PFSK-1 (cell line): ENCODE data around the gene ZNRF2.

Source experiments
- FOXP2 ChIP-seq: optimal IDR thresholded peaks from 2 replicates; pipeline ENCODE3; 2011; ENCODE audit warnings: borderline replicate concordance, control low read depth, inconsistent platforms; ENCODE audit not compliant: insufficient read depth; ENCODE audit errors: extremely low read length, extremely low read depth
- POLR2AphosphoS5 ChIP-seq: IDR thresholded peaks from 2 replicates; pipeline ENCODE4 v1.6.1; 2012; ENCODE audit warnings: low read depth, mild to moderate bottlenecking, control low read depth, low read length, moderate library complexity
- SIN3A ChIP-seq: IDR thresholded peaks from 2 replicates; pipeline ENCODE4 v1.6.1; 2012; ENCODE audit warnings: mild to moderate bottlenecking, low read length, moderate library complexity, borderline replicate concordance; ENCODE audit not compliant: insufficient read depth
- TAF1 ChIP-seq: IDR thresholded peaks from 2 replicates; pipeline ENCODE4 v1.6.1; 2012; ENCODE audit warnings: low read length, control low read depth, borderline replicate concordance; ENCODE audit not compliant: insufficient read depth
- TF ChIP-seq, protein P1 (sequence below), 2 experiments: IDR thresholded peaks; 2 replicates each; pipeline versions ENCODE4 v1.6.1 to v1.8.0; 2011 to 2012; ENCODE audit warnings: low read depth in 2 of 2, low read length in 2 of 2, control low read depth in 1 of 2, inconsistent platforms in 1 of 2, mild to moderate bottlenecking in 1 of 2, moderate library complexity in 1 of 2; ENCODE audit not compliant: insufficient read depth in 1 of 2

ZNRF2 gene

DNA sequence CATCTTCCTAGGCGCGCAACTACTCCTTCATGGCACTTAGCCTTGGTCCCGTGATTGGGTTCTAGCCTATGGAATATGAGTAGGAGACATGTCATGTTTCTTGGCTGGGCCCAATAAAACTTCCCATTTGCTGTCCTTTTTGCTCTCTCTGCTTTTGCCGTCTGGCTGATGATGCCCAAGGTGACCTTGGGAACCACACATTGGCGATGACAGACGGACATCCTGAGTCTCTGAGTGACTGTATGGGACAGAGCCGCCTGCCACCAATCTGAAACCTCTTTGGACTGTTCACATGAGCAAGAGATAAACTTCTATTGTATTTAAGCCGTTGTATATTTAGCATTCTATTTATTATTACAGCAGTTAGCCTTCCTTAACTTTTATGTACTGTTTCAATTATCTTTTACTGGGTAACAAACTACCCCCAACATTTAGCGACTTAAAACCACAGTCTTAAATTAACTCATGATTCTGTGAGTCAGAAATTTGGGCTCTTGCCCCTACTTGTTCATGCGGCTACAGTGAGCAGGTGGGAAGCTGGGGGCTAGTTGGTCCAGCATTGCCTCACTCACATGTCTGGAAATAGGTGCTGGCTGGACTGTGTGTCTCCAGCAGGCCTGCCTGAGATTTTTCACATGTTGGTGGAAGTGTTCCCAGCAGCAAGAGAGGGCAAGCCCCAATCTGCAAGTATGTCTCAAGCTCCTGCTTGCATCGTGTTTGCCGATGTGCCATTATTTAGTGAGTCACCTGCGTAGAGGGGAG is 122.4 kb downstream of the ZNRF2 start:
- no peak for TF ChIP-seq POLR2AphosphoS5
- no peak for TF ChIP-seq FOXP2
- TF ChIP-seq, protein P1, sequence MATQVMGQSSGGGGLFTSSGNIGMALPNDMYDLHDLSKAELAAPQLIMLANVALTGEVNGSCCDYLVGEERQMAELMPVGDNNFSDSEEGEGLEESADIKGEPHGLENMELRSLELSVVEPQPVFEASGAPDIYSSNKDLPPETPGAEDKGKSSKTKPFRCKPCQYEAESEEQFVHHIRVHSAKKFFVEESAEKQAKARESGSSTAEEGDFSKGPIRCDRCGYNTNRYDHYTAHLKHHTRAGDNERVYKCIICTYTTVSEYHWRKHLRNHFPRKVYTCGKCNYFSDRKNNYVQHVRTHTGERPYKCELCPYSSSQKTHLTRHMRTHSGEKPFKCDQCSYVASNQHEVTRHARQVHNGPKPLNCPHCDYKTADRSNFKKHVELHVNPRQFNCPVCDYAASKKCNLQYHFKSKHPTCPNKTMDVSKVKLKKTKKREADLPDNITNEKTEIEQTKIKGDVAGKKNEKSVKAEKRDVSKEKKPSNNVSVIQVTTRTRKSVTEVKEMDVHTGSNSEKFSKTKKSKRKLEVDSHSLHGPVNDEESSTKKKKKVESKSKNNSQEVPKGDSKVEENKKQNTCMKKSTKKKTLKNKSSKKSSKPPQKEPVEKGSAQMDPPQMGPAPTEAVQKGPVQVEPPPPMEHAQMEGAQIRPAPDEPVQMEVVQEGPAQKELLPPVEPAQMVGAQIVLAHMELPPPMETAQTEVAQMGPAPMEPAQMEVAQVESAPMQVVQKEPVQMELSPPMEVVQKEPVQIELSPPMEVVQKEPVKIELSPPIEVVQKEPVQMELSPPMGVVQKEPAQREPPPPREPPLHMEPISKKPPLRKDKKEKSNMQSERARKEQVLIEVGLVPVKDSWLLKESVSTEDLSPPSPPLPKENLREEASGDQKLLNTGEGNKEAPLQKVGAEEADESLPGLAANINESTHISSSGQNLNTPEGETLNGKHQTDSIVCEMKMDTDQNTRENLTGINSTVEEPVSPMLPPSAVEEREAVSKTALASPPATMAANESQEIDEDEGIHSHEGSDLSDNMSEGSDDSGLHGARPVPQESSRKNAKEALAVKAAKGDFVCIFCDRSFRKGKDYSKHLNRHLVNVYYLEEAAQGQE (IDR thresholded peaks at IDR 0.05; ENCODE audit: insufficient read depth in 1 of 2, low read depth in 2 of 2, low read length in 2 of 2), result no peak
- no peak for TF ChIP-seq TAF1
- no peak for TF ChIP-seq SIN3A

DNA sequence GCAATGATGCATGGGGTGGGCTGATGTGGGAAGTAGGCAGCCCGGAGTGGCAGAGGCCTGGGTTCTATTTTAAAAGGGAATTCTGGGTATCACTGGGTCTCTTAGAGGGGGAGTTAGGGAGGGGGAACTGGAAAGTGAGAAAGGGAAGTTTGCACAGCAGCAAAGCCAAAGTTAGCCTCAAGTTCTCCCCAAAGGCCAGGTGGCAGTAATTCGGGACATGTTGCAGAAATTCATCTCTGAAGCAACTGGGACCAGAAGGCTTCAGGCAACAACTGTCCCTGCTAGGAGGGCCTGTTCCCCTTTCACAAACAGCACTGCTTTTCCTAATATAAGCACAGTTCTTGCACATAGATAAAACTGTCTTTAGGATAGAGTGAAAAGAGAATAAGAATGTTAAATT is 126.8 kb downstream of the ZNRF2 start:
- TF ChIP-seq POLR2AphosphoS5 (no peak), TAF1 (no peak), FOXP2 (no peak), SIN3A (no peak)
- TF ChIP-seq, protein P1 (IDR thresholded peaks at IDR 0.05; ENCODE audit: insufficient read depth in 1 of 2, low read depth in 2 of 2, low read length in 2 of 2), result no peak

DNA sequence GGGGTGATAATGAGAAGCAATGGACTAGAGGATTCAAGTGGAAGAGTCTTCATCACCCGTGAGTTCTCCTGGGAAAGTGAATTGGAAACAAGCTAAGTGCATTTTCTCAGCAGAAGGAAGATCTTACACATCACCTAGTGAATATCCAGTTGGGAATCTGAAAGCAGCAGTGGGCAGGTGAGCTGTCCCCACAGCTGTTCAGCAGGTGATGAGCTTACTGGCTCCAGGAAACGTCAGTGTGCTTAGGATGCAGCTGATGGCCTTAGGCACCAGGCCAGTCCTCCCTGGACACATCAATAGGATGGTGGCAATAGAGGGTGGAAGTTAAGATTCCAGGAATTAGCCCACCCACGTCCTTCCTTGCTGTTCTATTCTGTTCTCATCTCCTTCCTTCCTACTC is 127.5 kb downstream of the ZNRF2 start:
- no peak for TF ChIP-seq POLR2AphosphoS5
- no peak for TF ChIP-seq FOXP2
- TF ChIP-seq, protein P1 (IDR thresholded peaks at IDR 0.05; ENCODE audit: insufficient read depth in 1 of 2, low read depth in 2 of 2, low read length in 2 of 2), result no peak
- no peak for TF ChIP-seq TAF1
- TF ChIP-seq SIN3A, result no peak

DNA sequence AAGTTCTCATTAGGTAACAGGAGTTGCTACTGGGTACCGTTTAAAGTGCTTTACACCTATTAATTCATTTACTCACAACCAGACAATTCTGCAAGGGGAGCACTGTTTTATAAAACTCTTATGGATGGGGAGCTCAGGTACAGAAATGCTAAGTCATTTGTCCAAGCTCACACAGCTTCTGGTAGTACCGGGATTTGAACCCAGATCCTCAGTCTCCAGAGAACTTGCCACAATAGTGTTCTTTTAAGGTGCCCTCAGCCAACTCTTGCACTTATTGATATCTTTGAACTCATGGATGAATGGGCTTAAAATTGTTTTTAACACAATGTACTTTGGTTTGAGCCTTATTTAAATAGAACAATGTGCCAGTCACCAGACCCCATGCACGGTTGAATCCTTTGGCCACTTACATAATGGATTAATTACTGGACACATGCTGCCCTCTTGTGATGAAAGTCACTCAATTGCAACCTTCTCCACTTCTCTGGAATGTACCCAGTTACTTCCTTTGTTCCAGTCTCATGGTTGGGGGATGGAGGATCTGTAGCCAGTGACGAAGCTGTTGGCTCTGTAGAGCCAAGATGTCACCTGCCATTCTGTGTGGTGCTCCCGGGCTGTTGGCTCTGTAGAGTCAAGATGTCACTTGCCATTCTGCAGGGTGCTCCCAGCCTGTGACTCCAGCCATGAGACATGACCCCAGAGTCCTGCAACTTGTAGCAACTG is 128.5 kb downstream of the ZNRF2 start:
- TF ChIP-seq, protein P1 (IDR thresholded peaks at IDR 0.05; ENCODE audit: insufficient read depth in 1 of 2, low read depth in 2 of 2, low read length in 2 of 2), result no peak
